IMR-90 (cell line): ENCODE measurements around the gene ANKRD13B. TPM values are rescaled to one million over a fixed set of nuclear protein-coding genes. Genes with fewer than 3 reads are reported as not detected.

ENCODE experiments used
- ATAC-seq: fragments of 200-7000 bp; cut with Tn5 transposase; 2 replicates; pipeline ENCODE4 v1.9.1; 2020; ENCODE audit warnings: low read depth, mild to moderate bottlenecking, moderate library complexity
- BruUV-seq: library from RNA; stranded (reverse); fragments of 400-500 nt; replicated peaks from 2 replicates; lab custom pipeline; 2021; lab: Mats Ljungman, UMichigan
- CTCF ChIA-PET: fragments of 300-600 bp; formaldehyde crosslinking; extraction: SDS; loops from one replicate; lab custom pipeline; 2021; ENCODE audit warnings: antibody characterized with exemption; lab: Yijun Ruan, JAX
- POLR2A ChIA-PET: fragments of 300-600 bp; sonication (Branson Sonifier 250); formaldehyde crosslinking; loops from one replicate; lab custom pipeline; 2022; ENCODE audit warnings: antibody characterized with exemption; ENCODE audit not compliant: unreplicated experiment; lab: Charles Lee
- DNase-seq: peaks from one replicate; pipeline ENCODE4 v3.0.0; 2013
- H2AFZ ChIP-seq: replicated peaks from 2 replicates; pipeline ENCODE3; 2013; ENCODE audit warnings: low read length, mild to moderate bottlenecking; ENCODE audit not compliant: poor library complexity
- H2AK5ac ChIP-seq: 2 replicates; pipeline ENCODE4 v1.6.1; 2013; ENCODE audit warnings: low read depth, low read length, inconsistent platforms
- H2AK9ac ChIP-seq: replicated peaks from 2 replicates; pipeline ENCODE3; 2013; ENCODE audit warnings: mild to moderate bottlenecking, low read depth, low read length, moderate library complexity; ENCODE audit not compliant: poor library complexity
- H2BK120ac ChIP-seq: 2 replicates; pipeline ENCODE4 v1.6.1; 2013; ENCODE audit warnings: low read depth, low read length, inconsistent platforms
- H2BK15ac ChIP-seq: 3 replicates; pipeline ENCODE4 v1.6.1; 2013; ENCODE audit warnings: low read depth, low read length, inconsistent platforms
- H2BK20ac ChIP-seq: 2 replicates; pipeline ENCODE4 v1.6.1; 2013; ENCODE audit warnings: low read depth, mild to moderate bottlenecking, inconsistent platforms, low read length, moderate library complexity
- H2BK5ac ChIP-seq: 2 replicates; pipeline ENCODE4 v1.6.1; 2013; ENCODE audit warnings: mild to moderate bottlenecking, low read depth, low read length, inconsistent platforms; ENCODE audit not compliant: poor library complexity, severe bottlenecking
- H3K14ac ChIP-seq: replicated peaks from 2 replicates; pipeline ENCODE4 v1.6.1; 2013; ENCODE audit warnings: low read depth, low read length, inconsistent platforms
- H3K18ac ChIP-seq: 2 replicates; pipeline ENCODE4 v1.6.1; 2013; ENCODE audit warnings: low read depth, low read length, control low read depth
- H3K23ac ChIP-seq: 2 replicates; pipeline ENCODE4 v1.6.1; 2013; ENCODE audit warnings: low read depth, low read length, inconsistent platforms
- H3K27ac ChIP-seq: 2 replicates; pipeline ENCODE4 v1.5.1; 2013; ENCODE audit warnings: mild to moderate bottlenecking, control low read depth, low read length; ENCODE audit not compliant: insufficient read depth
- H3K27me3 ChIP-seq: 2 replicates; pipeline ENCODE4 v1.6.1; 2013; ENCODE audit warnings: low read length; ENCODE audit not compliant: control insufficient read depth, insufficient read depth
- H3K36me3 ChIP-seq: 2 replicates; pipeline ENCODE4 v1.6.1; 2013; ENCODE audit warnings: low read length, mixed read lengths; ENCODE audit not compliant: control insufficient read depth, insufficient read depth
- H3K4ac ChIP-seq: 2 replicates; pipeline ENCODE4 v1.6.1; 2013; ENCODE audit warnings: low read depth, low read length, inconsistent platforms
- H3K4me1 ChIP-seq: 2 replicates; pipeline ENCODE4 v1.6.1; 2013; ENCODE audit warnings: low read length, mixed read lengths; ENCODE audit not compliant: control insufficient read depth, insufficient read depth
- H3K4me2 ChIP-seq: 2 replicates; pipeline ENCODE4 v1.6.1; 2013; ENCODE audit warnings: low read depth, mild to moderate bottlenecking, control low read depth, low read length, moderate library complexity
- H3K4me3 ChIP-seq: 2 replicates; pipeline ENCODE4 v1.5.1; 2013; ENCODE audit warnings: low read depth, mild to moderate bottlenecking, control low read depth, low read length, moderate library complexity; ENCODE audit not compliant: insufficient read depth
- H3K56ac ChIP-seq: 2 replicates; pipeline ENCODE4 v1.6.1; 2013; ENCODE audit warnings: low read length, inconsistent platforms; ENCODE audit not compliant: insufficient read depth; ENCODE audit errors: extremely low read depth
- H3K79me1 ChIP-seq, 2 experiments: 2 replicates each; pipeline ENCODE4 v1.6.1; 2013; ENCODE audit warnings: low read length in 2 of 2, inconsistent platforms in 1 of 2, low read depth in 1 of 2
- H3K9ac ChIP-seq: 2 replicates; pipeline ENCODE4 v1.6.1; 2013; ENCODE audit warnings: low read depth, low read length, control low read depth
- H3K9me1 ChIP-seq: 2 replicates; pipeline ENCODE4 v1.6.1; 2013; ENCODE audit warnings: low read length, inconsistent platforms; ENCODE audit not compliant: insufficient read depth
- H3K9me3 ChIP-seq: 2 replicates; pipeline ENCODE4 v1.6.1; 2013; ENCODE audit warnings: low read length; ENCODE audit not compliant: control insufficient read depth, insufficient read depth
- H4K20me1 ChIP-seq: 2 replicates; pipeline ENCODE4 v1.6.1; 2013; ENCODE audit warnings: low read length, inconsistent platforms; ENCODE audit not compliant: insufficient read depth
- H4K5ac ChIP-seq: 2 replicates; pipeline ENCODE4 v1.6.1; 2013; ENCODE audit warnings: mild to moderate bottlenecking, low read depth, low read length, control low read depth
- H4K8ac ChIP-seq, 2 experiments: 2 replicates each; pipeline ENCODE4 v1.6.1; 2013; ENCODE audit warnings: low read depth in 2 of 2, low read length in 2 of 2, control low read depth in 1 of 2, inconsistent platforms in 1 of 2
- H4K91ac ChIP-seq: 2 replicates; pipeline ENCODE4 v1.6.1; 2013; ENCODE audit warnings: low read depth, low read length, inconsistent platforms; ENCODE audit not compliant: insufficient read depth
- BHLHE40 ChIP-seq: fragments of 150-350 bp; IDR thresholded peaks from 2 replicates; pipeline ENCODE4 v1.6.1; 2016; ENCODE audit warnings: mild to moderate bottlenecking, low read depth, low read length
- CHD1 ChIP-seq: IDR thresholded peaks from 2 replicates; pipeline ENCODE4 v1.6.1; 2012; ENCODE audit warnings: low read depth, low read length, improper control_type of control experiment
- ELK1 ChIP-seq: fragments of 150-350 bp; IDR thresholded peaks from 2 replicates; pipeline ENCODE4 v1.6.1; 2016; ENCODE audit warnings: low read depth, mild to moderate bottlenecking, low read length, moderate library complexity, borderline replicate concordance
- MAFK ChIP-seq: IDR thresholded peaks from 2 replicates; pipeline ENCODE4 v1.6.1; 2012; ENCODE audit warnings: low read depth, low read length, improper control_type of control experiment
- MXI1 ChIP-seq: IDR thresholded peaks from 2 replicates; pipeline ENCODE4 v1.6.1; 2012; ENCODE audit warnings: low read depth, mild to moderate bottlenecking, low read length, moderate library complexity, borderline replicate concordance
- NFE2L2 ChIP-seq: fragments of 150-350 bp; IDR thresholded peaks from 2 replicates; pipeline ENCODE4 v1.6.1; 2016; ENCODE audit warnings: low read depth, mild to moderate bottlenecking, low read length
- POLR2A ChIP-seq: IDR thresholded peaks from 2 replicates; pipeline ENCODE4 v1.6.1; 2012; ENCODE audit warnings: mild to moderate bottlenecking, low read depth, low read length
- RCOR1 ChIP-seq: IDR thresholded peaks from 2 replicates; pipeline ENCODE4 v1.6.1; 2012; ENCODE audit warnings: mild to moderate bottlenecking, low read length, improper control_type of control experiment; ENCODE audit not compliant: insufficient replicate concordance
- RFX5 ChIP-seq: IDR thresholded peaks from 2 replicates; pipeline ENCODE4 v1.8.0; 2012; ENCODE audit warnings: low read depth, mild to moderate bottlenecking, low read length, moderate library complexity
- SMC3 ChIP-seq: fragments of 150-350 bp; IDR thresholded peaks from 2 replicates; pipeline ENCODE4 v1.6.1; 2016; ENCODE audit warnings: low read depth, mild to moderate bottlenecking, antibody characterized with exemption, low read length, moderate library complexity
- USF2 ChIP-seq: fragments of 150-350 bp; IDR thresholded peaks from 2 replicates; pipeline ENCODE4 v1.6.1; 2017; ENCODE audit warnings: mild to moderate bottlenecking, antibody characterized with exemption, low read length, low read depth
- WGBS, 2 experiments: methylation state at CpG; one replicate each; pipeline versions ENCODE4 v1.1.5 to v1.1.7; 2013; ENCODE audit warnings: missing lambda C conversion rate in 2 of 2; ENCODE audit not compliant: insufficient read length in 1 of 2; ENCODE audit errors: extremely low coverage in 2 of 2; 5-methylcytosine and 5-hydroxymethylcytosine counted together
- dilution Hi-C: fragments of 300-500 bp; cut with HindIII; formaldehyde crosslinking; loops from one replicate; pipeline ENCODE4 v1.14.3; 2018; ENCODE audit warnings: low sequenced_read_pairs; ENCODE audit not compliant: unreplicated experiment
- in situ Hi-C: fragments of 300-500 bp; cut with MboI; formaldehyde crosslinking; loops from 3 replicates; pipeline ENCODE4 v1.14.3; 2019; ENCODE audit warnings: low sequenced_read_pairs, inconsistent platforms, mixed read lengths
- intact Hi-C: fragments of 100-400 bp; cut with micrococcal nuclease; formaldehyde crosslinking; loops from 2 replicates; pipeline ENCODE4 v1.10.0; 2022
- polyA plus RNA-seq, 3 experiments: library from polyadenylated mRNA; depleted of rRNA; stranded (reverse); fragments of >200 nt; gene quantifications; 2 replicates each; pipeline ENCODE4 v1.2.3, GENCODE V29; 2012; ENCODE audit warnings: low replicate concordance in 1 of 3
- total RNA-seq: library from RNA; depleted of rRNA; stranded (reverse); fragments of >200 nt; gene quantifications from 2 replicates; pipeline ENCODE4 v1.2.3, GENCODE V29; 2012

Gene ANKRD13B
- total and polyA plus RNA-seq, 2 of the 4 experiments (the other 2 are of a cell fraction), result 0.90 to 4.0 TPM

GRCh38 chr17:29608986-29609385 lies 16.1 kb downstream of the ANKRD13B start:
- H3K4me1 ChIP-seq, result no peaks in the 10 kb centered on the region
- H3K56ac ChIP-seq, result no peak overlapping the region
- BruUV-seq, result no TSS peak
- no peak for ATAC-seq
- 0 out of 4 replicates have a peak, but pooled peaks cover 0 to 2% of the 10 kb centered on the region in 2 experiments for H3K79me1 ChIP-seq
- H3K27me3 ChIP-seq, result no peaks in the 10 kb centered on the region
- CTCF ChIA-PET, result no interaction called here
- peaks cover 2% of the 10 kb centered on the region; the same call in 1 of the 2 replicates for H3K36me3 ChIP-seq
- H2AK5ac ChIP-seq, result no peak overlapping the region
- H2BK5ac ChIP-seq, result no peak overlapping the region
- no peak overlapping the region for H2AFZ ChIP-seq
- H4K20me1 ChIP-seq, result no peaks in the 10 kb centered on the region
- no peaks in the 10 kb centered on the region for H3K9me3 ChIP-seq
- no peak overlapping the region for H2BK120ac ChIP-seq
- no peak for DNase-seq
- no peak overlapping the region for H2BK15ac ChIP-seq
- no peak overlapping the region for H4K91ac ChIP-seq
- H2BK20ac ChIP-seq, result no peak overlapping the region
- no peak overlapping the region for H3K18ac ChIP-seq
- POLR2A ChIA-PET, result no interaction called here
- no peak overlapping the region for H3K14ac ChIP-seq
- intact Hi-C loops, result no loop called here
- no peak overlapping the region for H3K4ac ChIP-seq
- no peak overlapping the region for H2AK9ac ChIP-seq
- WGBS, 2 experiments, result 100% methylated on average over 1 of the region's 15 CpGs; no CpG with 5 or more reads in 1 of the 2 experiments
- H3K9ac ChIP-seq, result no peak overlapping the region
- no peak overlapping the region for H3K23ac ChIP-seq
- in situ Hi-C loops, result no loop called here
- H4K8ac ChIP-seq, result no peak overlapping the region
- H3K4me2 ChIP-seq, result no peak overlapping the region
- H3K4me3 ChIP-seq, result no peak overlapping the region
- H4K5ac ChIP-seq, result no peak overlapping the region
- TF ChIP-seq CHD1 (no peak), MXI1 (no peak), RFX5 (no peak), NFE2L2 (no peak), ELK1 (no peak), SMC3 (no peak), RCOR1 (no peak), USF2 (no peak), MAFK (no peak), BHLHE40 (no peak), POLR2A (no peak)
- dilution Hi-C loops, result no loop called here
- no peak overlapping the region for H3K27ac ChIP-seq
- H3K9me1 ChIP-seq, result 0 out of 2 replicates have a peak, but pooled peaks cover 4% of the 10 kb centered on the region
